SK-N-SH treated with all-trans-retinoic acid at 6 μM for 48 hours (cell line): ENCODE measurements around the gene PRMT9.

ENCODE experiments used
- BACH2 ChIP-seq: fragments of 250-450 bp; sonication (Bioruptor Pico); IDR thresholded peaks from 2 replicates; pipeline ENCODE4 v1.9.0; 2021; ENCODE audit warnings: mild to moderate bottlenecking, borderline replicate concordance
- CSDC2 ChIP-seq: fragments of 250-450 bp; sonication (Bioruptor Pico); IDR thresholded peaks from 2 replicates; pipeline ENCODE4 v1.5.0; 2020; ENCODE audit warnings: mild to moderate bottlenecking, moderate library complexity
- RARB ChIP-seq: fragments of 250-450 bp; sonication (Bioruptor Pico); IDR thresholded peaks from 2 replicates; pipeline ENCODE4 v1.8.0; 2021; ENCODE audit warnings: mild to moderate bottlenecking, moderate library complexity
- ZFP3 ChIP-seq: fragments of 250-450 bp; sonication (Bioruptor Pico); IDR thresholded peaks from 2 replicates; pipeline ENCODE4 v1.5.0; 2020; ENCODE audit warnings: mild to moderate bottlenecking, moderate library complexity
- ZFP30 ChIP-seq: fragments of 450-650 bp; formaldehyde crosslinking; IDR thresholded peaks from 2 replicates; pipeline ENCODE4 v1.5.0; 2022; ENCODE audit warnings: mild to moderate bottlenecking, moderate library complexity
- ZNF565 ChIP-seq: fragments of 450-650 bp; formaldehyde crosslinking; conservative IDR thresholded peaks from 2 replicates; pipeline ENCODE4 v1.5.0; 2020; ENCODE audit warnings: low read depth, mild to moderate bottlenecking, moderate library complexity
- ZNF8 ChIP-seq: fragments of 450-650 bp; formaldehyde crosslinking; IDR thresholded peaks from 2 replicates; pipeline ENCODE4 v1.5.0; 2020; ENCODE audit warnings: mild to moderate bottlenecking, moderate library complexity
- TF ChIP-seq, protein P1 (sequence below): fragments of 250-450 bp; sonication (Bioruptor Pico); IDR thresholded peaks from 2 replicates; pipeline ENCODE4 v1.8.0; 2020; ENCODE audit warnings: mild to moderate bottlenecking, moderate library complexity, borderline replicate concordance
- TF ChIP-seq, protein P2 (sequence below): fragments of 250-450 bp; sonication (Bioruptor Pico); IDR thresholded peaks from 2 replicates; pipeline ENCODE4 v1.5.1; 2020; ENCODE audit warnings: low read depth, mild to moderate bottlenecking, moderate library complexity

DNA sequence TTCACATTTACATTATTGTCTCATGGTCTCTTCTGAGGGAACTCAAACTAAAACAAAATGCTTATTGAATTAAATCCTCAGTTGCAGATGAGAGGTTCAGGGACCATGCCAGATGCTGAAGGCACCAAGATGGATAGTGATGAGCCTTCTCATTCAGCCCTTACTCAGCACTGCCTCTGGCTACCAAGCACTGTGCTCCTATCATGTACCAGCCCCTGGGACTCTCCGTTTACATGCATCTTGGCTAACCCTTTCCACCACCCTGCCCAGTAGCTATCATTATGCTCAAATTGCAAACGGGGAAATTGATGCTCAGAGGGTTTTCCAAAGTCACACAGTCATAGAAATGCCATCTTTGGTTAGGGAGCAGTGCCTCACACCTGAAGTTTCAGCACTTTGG lies 89.4 kb downstream of the PRMT9 start:
- TF ChIP-seq ZFP30 = no peak
- TF ChIP-seq, protein P1, sequence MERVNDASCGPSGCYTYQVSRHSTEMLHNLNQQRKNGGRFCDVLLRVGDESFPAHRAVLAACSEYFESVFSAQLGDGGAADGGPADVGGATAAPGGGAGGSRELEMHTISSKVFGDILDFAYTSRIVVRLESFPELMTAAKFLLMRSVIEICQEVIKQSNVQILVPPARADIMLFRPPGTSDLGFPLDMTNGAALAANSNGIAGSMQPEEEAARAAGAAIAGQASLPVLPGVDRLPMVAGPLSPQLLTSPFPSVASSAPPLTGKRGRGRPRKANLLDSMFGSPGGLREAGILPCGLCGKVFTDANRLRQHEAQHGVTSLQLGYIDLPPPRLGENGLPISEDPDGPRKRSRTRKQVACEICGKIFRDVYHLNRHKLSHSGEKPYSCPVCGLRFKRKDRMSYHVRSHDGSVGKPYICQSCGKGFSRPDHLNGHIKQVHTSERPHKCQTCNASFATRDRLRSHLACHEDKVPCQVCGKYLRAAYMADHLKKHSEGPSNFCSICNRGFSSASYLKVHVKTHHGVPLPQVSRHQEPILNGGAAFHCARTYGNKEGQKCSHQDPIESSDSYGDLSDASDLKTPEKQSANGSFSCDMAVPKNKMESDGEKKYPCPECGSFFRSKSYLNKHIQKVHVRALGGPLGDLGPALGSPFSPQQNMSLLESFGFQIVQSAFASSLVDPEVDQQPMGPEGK (CRISPR knock-in tag) = no peak
- no peak for TF ChIP-seq BACH2 (CRISPR knock-in tag)
- TF ChIP-seq RARB (CRISPR knock-in tag) = no peak
- TF ChIP-seq, protein P2, sequence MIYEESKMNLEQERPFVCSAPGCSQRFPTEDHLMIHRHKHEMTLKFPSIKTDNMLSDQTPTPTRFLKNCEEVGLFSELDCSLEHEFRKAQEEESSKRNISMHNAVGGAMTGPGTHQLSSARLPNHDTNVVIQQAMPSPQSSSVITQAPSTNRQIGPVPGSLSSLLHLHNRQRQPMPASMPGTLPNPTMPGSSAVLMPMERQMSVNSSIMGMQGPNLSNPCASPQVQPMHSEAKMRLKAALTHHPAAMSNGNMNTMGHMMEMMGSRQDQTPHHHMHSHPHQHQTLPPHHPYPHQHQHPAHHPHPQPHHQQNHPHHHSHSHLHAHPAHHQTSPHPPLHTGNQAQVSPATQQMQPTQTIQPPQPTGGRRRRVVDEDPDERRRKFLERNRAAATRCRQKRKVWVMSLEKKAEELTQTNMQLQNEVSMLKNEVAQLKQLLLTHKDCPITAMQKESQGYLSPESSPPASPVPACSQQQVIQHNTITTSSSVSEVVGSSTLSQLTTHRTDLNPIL (CRISPR knock-in tag) = no peak
- TF ChIP-seq ZFP3 (CRISPR knock-in tag) = no peak
- TF ChIP-seq ZNF565 (CRISPR knock-in tag) = no peak
- TF ChIP-seq ZNF8 = no peak
- no peak for TF ChIP-seq CSDC2
